OCI-LY1 (cell line): ENCODE results near the gene AMN.

Experiments
- EZH2 ChIP-seq: fragments of 200-600 bp; sonication (generic), shearing (Covaris generic); IDR thresholded peaks from 2 replicates; pipeline ENCODE4 v1.8.0; 2017; ENCODE audit warnings: borderline replicate concordance, mixed run types, mild to moderate bottlenecking, antibody characterized with exemption, low read length, moderate library complexity, mixed read lengths
- TF ChIP-seq, protein P1 (sequence below): fragments of 200-600 bp; sonication (generic), shearing (Covaris generic); IDR thresholded peaks from 2 replicates; pipeline ENCODE4 v1.5.1; 2017; ENCODE audit warnings: mild to moderate bottlenecking, antibody characterized with exemption, low read length, moderate library complexity, mixed read lengths

GRCh38 chr14:102973706-102974285 is 51.3 kb downstream of the AMN start:
- TF ChIP-seq EZH2, result no peak
- TF ChIP-seq, protein P1, sequence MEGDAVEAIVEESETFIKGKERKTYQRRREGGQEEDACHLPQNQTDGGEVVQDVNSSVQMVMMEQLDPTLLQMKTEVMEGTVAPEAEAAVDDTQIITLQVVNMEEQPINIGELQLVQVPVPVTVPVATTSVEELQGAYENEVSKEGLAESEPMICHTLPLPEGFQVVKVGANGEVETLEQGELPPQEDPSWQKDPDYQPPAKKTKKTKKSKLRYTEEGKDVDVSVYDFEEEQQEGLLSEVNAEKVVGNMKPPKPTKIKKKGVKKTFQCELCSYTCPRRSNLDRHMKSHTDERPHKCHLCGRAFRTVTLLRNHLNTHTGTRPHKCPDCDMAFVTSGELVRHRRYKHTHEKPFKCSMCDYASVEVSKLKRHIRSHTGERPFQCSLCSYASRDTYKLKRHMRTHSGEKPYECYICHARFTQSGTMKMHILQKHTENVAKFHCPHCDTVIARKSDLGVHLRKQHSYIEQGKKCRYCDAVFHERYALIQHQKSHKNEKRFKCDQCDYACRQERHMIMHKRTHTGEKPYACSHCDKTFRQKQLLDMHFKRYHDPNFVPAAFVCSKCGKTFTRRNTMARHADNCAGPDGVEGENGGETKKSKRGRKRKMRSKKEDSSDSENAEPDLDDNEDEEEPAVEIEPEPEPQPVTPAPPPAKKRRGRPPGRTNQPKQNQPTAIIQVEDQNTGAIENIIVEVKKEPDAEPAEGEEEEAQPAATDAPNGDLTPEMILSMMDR, result no peak
